MM.1S (cell line): ENCODE results near the gene GRXCR2.

Experiments
- DNase-seq: peaks from one replicate; pipeline ENCODE4 v3.0.0-alpha.2; 2015
- H2AFZ ChIP-seq: fragments of 300-600 bp; sonication (generic); 2 replicates; pipeline ENCODE4 v1.6.0; 2016; ENCODE audit warnings: antibody characterized with exemption, low read length
- H3F3A ChIP-seq: fragments of 300-600 bp; sonication (generic); 2 replicates; pipeline ENCODE4 v1.6.1; 2016; ENCODE audit warnings: mild to moderate bottlenecking, antibody characterized with exemption, low read length, moderate library complexity, mixed read lengths; ENCODE audit not compliant: insufficient read depth
- H3K27ac ChIP-seq: fragments of 300-600 bp; sonication (generic); 2 replicates; pipeline ENCODE4 v1.5.1; 2016; ENCODE audit warnings: mild to moderate bottlenecking, low read length
- H3K27me3 ChIP-seq: fragments of 300-600 bp; sonication (generic); replicated peaks from 2 replicates; pipeline ENCODE4 v1.6.0; 2016; ENCODE audit warnings: low read length; ENCODE audit not compliant: insufficient read depth
- H3K36me3 ChIP-seq: fragments of 300-600 bp; sonication (generic); replicated peaks from 2 replicates; pipeline ENCODE4 v1.6.1; 2016; ENCODE audit warnings: mild to moderate bottlenecking, low read length, mixed read lengths; ENCODE audit not compliant: insufficient read depth
- H3K4me1 ChIP-seq: fragments of 300-600 bp; sonication (generic); 2 replicates; pipeline ENCODE4 v1.6.1; 2016; ENCODE audit warnings: low read length, mixed read lengths
- H3K4me2 ChIP-seq: fragments of 300-600 bp; sonication (generic); 2 replicates; pipeline ENCODE4 v1.6.0; 2016; ENCODE audit warnings: low read depth, low read length
- H3K4me3 ChIP-seq: fragments of 300-600 bp; sonication (generic); 2 replicates; pipeline ENCODE4 v1.5.1; 2016; ENCODE audit warnings: low read length, mixed read lengths
- H3K79me2 ChIP-seq: fragments of 300-600 bp; sonication (generic); 2 replicates; pipeline ENCODE4 v1.6.1; 2016; ENCODE audit warnings: mixed run types, low read length, mixed read lengths
- H3K9ac ChIP-seq: fragments of 300-600 bp; sonication (generic); 2 replicates; pipeline ENCODE4 v1.6.1; 2016; ENCODE audit warnings: low read length, mixed read lengths
- H3K9me2 ChIP-seq: fragments of 300-600 bp; sonication (generic); replicated peaks from 2 replicates; pipeline ENCODE4 v1.6.1; 2016; ENCODE audit warnings: mild to moderate bottlenecking, low read length, mixed read lengths; ENCODE audit not compliant: insufficient read depth
- H3K9me3 ChIP-seq: fragments of 300-600 bp; sonication (generic); replicated peaks from 2 replicates; pipeline ENCODE4 v1.6.1; 2016; ENCODE audit warnings: mild to moderate bottlenecking, low read length, mixed read lengths; ENCODE audit not compliant: insufficient read depth
- H4K20me1 ChIP-seq: fragments of 300-600 bp; sonication (generic); 2 replicates; pipeline ENCODE4 v1.6.1; 2016; ENCODE audit warnings: mild to moderate bottlenecking, low read length, moderate library complexity, mixed read lengths; ENCODE audit not compliant: insufficient read depth
- CTCF ChIP-seq: fragments of 300-600 bp; sonication (generic); IDR thresholded peaks from 2 replicates; pipeline ENCODE4 v1.5.1; 2016; ENCODE audit warnings: antibody characterized with exemption, low read length, mixed read lengths
- EZH2 ChIP-seq: fragments of 300-600 bp; sonication (generic); optimal IDR thresholded peaks from 2 replicates; pipeline ENCODE3; 2017; ENCODE audit warnings: low read depth, mild to moderate bottlenecking, antibody characterized with exemption, low read length, mixed read lengths
- EZH2phosphoT487 ChIP-seq: fragments of 300-600 bp; sonication (generic); IDR thresholded peaks from 2 replicates; pipeline ENCODE4 v1.6.1; 2018; ENCODE audit warnings: antibody characterized with exemption, low read length

Gene GRXCR2

DNA sequence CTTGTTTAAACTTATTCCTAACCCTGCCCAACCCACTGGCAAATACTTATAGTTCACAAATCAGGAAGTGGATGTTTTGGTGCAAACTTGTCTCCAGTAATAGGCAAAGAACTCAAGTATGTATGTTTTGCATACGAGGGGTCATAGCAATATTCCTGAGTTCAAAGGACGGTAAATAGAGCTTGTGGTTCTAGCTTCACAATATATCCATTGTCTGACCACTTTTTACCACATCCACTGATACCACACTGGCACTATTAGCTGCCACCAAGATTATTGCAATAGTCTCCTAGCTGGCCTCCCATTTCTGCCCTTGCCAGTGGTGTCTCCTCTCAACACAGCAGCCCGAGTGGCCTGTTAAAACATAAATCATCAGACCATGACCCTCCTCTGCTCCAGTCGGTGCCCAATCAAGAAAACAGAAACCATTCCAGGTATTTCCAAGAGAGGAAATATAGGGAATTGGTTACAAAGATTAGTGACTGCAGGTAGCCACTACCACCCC is 17.0 kb downstream of the GRXCR2 start:
- Histone ChIP-seq H3K79me2 (no peaks in the 10 kb centered on the region), H3K4me1 (no peaks in the 10 kb centered on the region), H3K9me3 (no peaks in the 10 kb centered on the region), H3K27ac (no peak overlapping the region), H3K27me3 (no peaks in the 10 kb centered on the region), H3K4me3 (no peak overlapping the region), H3K9me2 (no peaks in the 10 kb centered on the region), H3K4me2 (no peak overlapping the region), H3K36me3 (no peaks in the 10 kb centered on the region), H2AFZ (no peak overlapping the region), H3F3A (no peaks in the 10 kb centered on the region), H4K20me1 (no peaks in the 10 kb centered on the region), H3K9ac (no peak overlapping the region)
- TF ChIP-seq EZH2 (no peak), EZH2phosphoT487 (no peak), CTCF (no peak)
- DNase-seq, result no peak

DNA sequence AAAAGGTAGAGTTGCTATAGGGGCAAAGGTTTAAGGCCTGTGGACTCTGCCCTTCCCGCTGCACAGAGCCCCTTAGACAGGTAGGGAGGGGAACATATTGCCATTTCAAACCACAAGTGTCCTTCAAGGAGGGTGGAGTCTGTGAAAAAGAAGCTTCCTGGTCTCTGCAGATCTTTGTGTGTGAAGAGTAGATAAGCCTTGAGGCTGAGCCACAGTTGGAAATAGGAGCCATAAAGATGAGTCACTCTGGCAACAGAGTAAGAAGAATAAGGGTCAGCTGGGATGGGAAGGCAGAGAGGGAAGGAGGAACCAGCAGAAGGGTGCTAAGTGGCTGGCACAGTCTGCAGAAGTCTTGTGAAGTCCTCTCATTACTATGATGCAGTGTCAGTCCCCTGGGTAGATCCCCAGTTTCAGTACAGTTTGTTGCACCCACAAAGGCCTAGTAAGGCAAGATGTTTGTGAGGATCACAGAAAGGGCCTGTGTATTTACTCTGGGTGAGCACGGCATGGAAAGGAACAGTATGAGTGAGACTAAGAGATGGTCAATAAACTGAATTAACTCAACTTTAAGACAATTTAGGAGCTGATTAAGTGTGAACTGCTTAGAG is 18.1 kb downstream of the GRXCR2 start:
- H3K4me2 ChIP-seq, result no peak overlapping the region

GRCh38 chr5:145853781-145854376 is 18.9 kb downstream of the GRXCR2 start:
- Histone ChIP-seq H3K4me2 (no peak overlapping the region), H3K9me3 (no peaks in the 10 kb centered on the region), H3K9me2 (no peaks in the 10 kb centered on the region), H3K4me1 (no peaks in the 10 kb centered on the region), H3K27me3 (no peaks in the 10 kb centered on the region), H3K27ac (no peak overlapping the region), H3F3A (no peaks in the 10 kb centered on the region), H3K9ac (no peak overlapping the region), H3K79me2 (no peaks in the 10 kb centered on the region), H2AFZ (no peak overlapping the region), H4K20me1 (no peaks in the 10 kb centered on the region), H3K4me3 (no peak overlapping the region), H3K36me3 (no peaks in the 10 kb centered on the region)
- TF ChIP-seq EZH2, result no peak
- TF ChIP-seq EZH2phosphoT487, result no peak
- TF ChIP-seq CTCF, result no peak
- DNase-seq, result no peak

More for the DNA sequence above, 18.1 kb downstream of the GRXCR2 start:
- H3K4me3 ChIP-seq, result no peak overlapping the region
- no peaks in the 10 kb centered on the region for H3K9me3 ChIP-seq
- no peak overlapping the region for H3K9ac ChIP-seq
- no peaks in the 10 kb centered on the region for H3F3A ChIP-seq
- no peaks in the 10 kb centered on the region for H3K9me2 ChIP-seq
- H3K4me1 ChIP-seq, result no peaks in the 10 kb centered on the region
- no peak overlapping the region for H3K27ac ChIP-seq
- H3K79me2 ChIP-seq, result no peaks in the 10 kb centered on the region
- no peaks in the 10 kb centered on the region for H4K20me1 ChIP-seq
- TF ChIP-seq EZH2phosphoT487 (no peak), EZH2 (no peak), CTCF (no peak)
- H3K36me3 ChIP-seq, result no peaks in the 10 kb centered on the region
- H2AFZ ChIP-seq, result no peak overlapping the region
- H3K27me3 ChIP-seq, result no peaks in the 10 kb centered on the region
- DNase-seq, result no peak
